ENCODE results near the gene NABP2. TPM values are rescaled to one million over a fixed set of nuclear protein-coding genes. Genes with fewer than 3 reads are reported as not detected.

The NABP2 gene
- total and polyA plus RNA-seq, 2 donors (not counting 3 experiments of a cell fraction or from before 2014, with no cell fraction given): 42.4 to 59.7 TPM

- no peak for FAIRE-seq
- CTCF ChIA-PET: interaction anchor here (0.9 kb wide), 1 partner anchor 8 kb away, joined by 4 read pairs; no protein-coding TSS in a partner anchor
Measured at GRCh38 chr12:56213878-56214277, 10.3 kb upstream of the NABP2 start.

More at GRCh38 chr12:56213878-56214277, 10.3 kb upstream of the NABP2 start:
- Histone ChIP-seq H3K27me3 (ENCODE audit: control insufficient read depth in 2 of 2, insufficient read depth in 2 of 2, low read length in 2 of 2) (no peaks in the 10 kb centered on the region), H3K36me3 (ENCODE audit: control insufficient read depth in 2 of 2, extremely low read depth in 1 of 2, insufficient read depth in 2 of 2, low read length in 2 of 2) (peaks cover 28 to 44% of the 10 kb centered on the region in 2 experiments), H3K4me3 (replicated peaks in 1 of 3; ENCODE audit: insufficient read depth in 1 of 3, low read depth in 1 of 3, low read length in 3 of 3) (no peak overlapping the region), H3K79me2 (ENCODE audit: control insufficient read depth, insufficient read depth, low read length) (peaks cover 9% of the 10 kb centered on the region), H3K9me3 (replicated peaks; ENCODE audit: control insufficient read depth, insufficient read depth, low read length) (no peaks in the 10 kb centered on the region), H4K20me1 (replicated peaks; ENCODE audit: control insufficient read depth, extremely low read depth, insufficient read depth, low read length) (no peaks in the 10 kb centered on the region), H2AFZ (ENCODE audit: low read depth, low read length) (no peak overlapping the region), H3K4me1 (ENCODE audit: control insufficient read depth, extremely low read depth, insufficient read depth, low read length) (no peaks in the 10 kb centered on the region), H3K9ac (replicated peaks; ENCODE audit: extremely low read depth, insufficient read depth, low read length) (no peak overlapping the region), H3K9me1 (replicated peaks; ENCODE audit: control insufficient read depth, extremely low read depth, insufficient read depth, low read length) (no peaks in the 10 kb centered on the region), H3K4me2 (ENCODE audit: insufficient read depth, low read length) (no peak overlapping the region), H3K27ac (ENCODE audit: insufficient read depth, low read depth, low read length) (no peak overlapping the region)
- no peak for DNase-seq (ENCODE audit: low read depth, low spot score)
- dilution Hi-C loops (cut with MboI; ENCODE audit: extremely low pct_ligation_motif_present, low sequenced_read_pairs) (no loop called here), intact Hi-C loops (cut with micrococcal nuclease) (no loop called here)
- POLR2A ChIA-PET: no interaction called here
- TF ChIP-seq POLR2A (IDR thresholded peaks at IDR 0.05; ENCODE audit: low read depth, low read length) (no peak), GATA2 (IDR thresholded peaks at IDR 0.05; ENCODE audit: insufficient read depth, insufficient read length, low read depth, low read length) (no peak), CTCF (IDR thresholded peaks at IDR 0.05; ENCODE audit: extremely low read depth in 1 of 2, insufficient read depth in 1 of 2, low read depth in 1 of 2, low read length in 2 of 2) (no peak), FOS (IDR thresholded peaks at IDR 0.05; ENCODE audit: borderline replicate concordance, insufficient read depth, low read length) (no peak), EZH2 (IDR thresholded peaks at IDR 0.05; ENCODE audit: borderline replicate concordance, low read depth, low read length, severe bottlenecking) (no peak), JUN (IDR thresholded peaks at IDR 0.05; ENCODE audit: borderline replicate concordance, insufficient read depth, insufficient read length, low read depth) (no peak), POLR2AphosphoS5 (IDR thresholded peaks at IDR 0.05; ENCODE audit: insufficient read depth, low read depth, low read length) (no peak), MAX (IDR thresholded peaks at IDR 0.05; ENCODE audit: insufficient read depth, insufficient read length) (no peak), MYC (IDR thresholded peaks at IDR 0.05; ENCODE audit: low read depth, low read length) (no peak)
- no TSS peak for BruUV-seq (replicated peaks)

Measured in endothelial cell of umbilical vein (primary cell).